ENCODE data around the gene C10orf95.

The C10orf95 gene

DNA sequence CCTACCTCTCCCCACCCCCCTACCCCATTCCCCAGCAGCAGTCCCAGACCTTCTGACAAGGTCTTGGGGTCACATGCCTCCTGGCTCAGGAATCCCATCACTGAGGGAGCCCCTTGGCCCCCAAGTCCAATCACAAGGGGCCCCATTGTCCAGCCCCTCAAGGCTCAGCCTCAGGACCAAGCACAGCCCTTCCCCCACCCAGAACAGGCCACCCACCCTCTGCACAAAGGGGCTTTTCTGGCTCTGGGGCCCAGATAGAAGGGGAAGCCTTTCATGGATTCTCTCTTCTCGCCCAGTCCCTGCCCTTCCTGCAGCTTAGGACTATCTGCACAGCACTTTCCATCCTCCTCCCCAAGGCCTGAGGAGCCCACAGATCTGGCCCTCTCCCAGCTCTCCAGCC, 25.9 kb downstream of the C10orf95 start:
- H3K27ac ChIP-seq = no peak overlapping the region
- TF ChIP-seq, protein P1, sequence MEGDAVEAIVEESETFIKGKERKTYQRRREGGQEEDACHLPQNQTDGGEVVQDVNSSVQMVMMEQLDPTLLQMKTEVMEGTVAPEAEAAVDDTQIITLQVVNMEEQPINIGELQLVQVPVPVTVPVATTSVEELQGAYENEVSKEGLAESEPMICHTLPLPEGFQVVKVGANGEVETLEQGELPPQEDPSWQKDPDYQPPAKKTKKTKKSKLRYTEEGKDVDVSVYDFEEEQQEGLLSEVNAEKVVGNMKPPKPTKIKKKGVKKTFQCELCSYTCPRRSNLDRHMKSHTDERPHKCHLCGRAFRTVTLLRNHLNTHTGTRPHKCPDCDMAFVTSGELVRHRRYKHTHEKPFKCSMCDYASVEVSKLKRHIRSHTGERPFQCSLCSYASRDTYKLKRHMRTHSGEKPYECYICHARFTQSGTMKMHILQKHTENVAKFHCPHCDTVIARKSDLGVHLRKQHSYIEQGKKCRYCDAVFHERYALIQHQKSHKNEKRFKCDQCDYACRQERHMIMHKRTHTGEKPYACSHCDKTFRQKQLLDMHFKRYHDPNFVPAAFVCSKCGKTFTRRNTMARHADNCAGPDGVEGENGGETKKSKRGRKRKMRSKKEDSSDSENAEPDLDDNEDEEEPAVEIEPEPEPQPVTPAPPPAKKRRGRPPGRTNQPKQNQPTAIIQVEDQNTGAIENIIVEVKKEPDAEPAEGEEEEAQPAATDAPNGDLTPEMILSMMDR (IDR thresholded peaks at IDR 0.05; ENCODE audit: low read depth, low read length, missing control alignments) = no peak
- peaks cover 7% of the 10 kb centered on the region for H3K36me3 ChIP-seq (replicated peaks)
- no peak for DNase-seq
- in situ Hi-C loops (cut with HindIII; ENCODE audit: low pct_ligation_motif_present, low sequenced_read_pairs) = no loop called here
- no peaks in the 10 kb centered on the region for H3K27me3 ChIP-seq (replicated peaks)
- H3K4me3 ChIP-seq (ENCODE audit: low read depth, low read length) = no peak overlapping the region

DNA sequence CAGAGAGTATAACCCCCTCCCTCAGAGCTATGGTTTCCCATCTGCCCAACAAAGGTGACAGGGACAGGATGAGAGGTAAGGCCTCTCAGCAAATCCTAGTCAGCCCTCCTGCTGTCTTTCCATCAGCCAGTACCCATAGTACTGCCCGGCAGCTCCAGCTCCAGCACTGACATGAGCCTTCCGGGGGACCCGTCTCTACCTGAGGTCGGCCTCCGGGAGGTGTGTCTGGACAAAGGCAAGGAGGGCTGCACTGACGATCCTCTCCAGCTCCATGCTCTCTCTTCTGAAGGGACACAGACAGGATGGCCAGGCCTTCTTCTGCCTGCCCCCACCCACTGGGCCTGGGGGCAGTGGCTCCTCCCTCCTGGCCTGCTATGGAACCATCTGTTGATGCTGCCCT, 26.4 kb downstream of the C10orf95 start:
- in situ Hi-C loops (cut with HindIII; ENCODE audit: low pct_ligation_motif_present, low sequenced_read_pairs) = no loop called here
- H3K27me3 ChIP-seq (replicated peaks) = no peaks in the 10 kb centered on the region
- peaks cover 7% of the 10 kb centered on the region for H3K36me3 ChIP-seq (replicated peaks)
- H3K4me3 ChIP-seq (ENCODE audit: low read depth, low read length) = no peak overlapping the region
- TF ChIP-seq, protein P1 (IDR thresholded peaks at IDR 0.05; ENCODE audit: low read depth, low read length, missing control alignments) = no peak
- no peak overlapping the region for H3K27ac ChIP-seq
- DNase-seq = no peak

DNA sequence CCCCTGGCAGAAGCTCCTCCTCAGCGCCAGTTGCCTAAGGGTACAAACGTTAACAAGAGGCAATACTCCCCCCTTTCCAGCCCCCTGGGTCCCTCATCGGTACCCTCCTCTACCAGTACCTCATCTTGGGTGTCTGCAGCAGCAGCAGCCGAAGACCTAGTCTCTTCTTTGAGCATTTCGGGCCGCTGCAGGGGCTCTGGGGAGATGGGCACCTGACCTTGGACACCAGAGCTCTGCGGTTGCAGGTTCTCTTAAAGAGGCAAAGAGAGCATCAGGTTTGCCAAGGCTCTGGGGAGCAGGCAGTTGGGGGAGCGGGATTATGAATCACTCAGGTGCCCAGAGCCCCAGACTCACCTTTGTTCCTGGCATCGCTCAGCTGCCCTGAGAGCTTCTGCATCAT, 27.2 kb downstream of the C10orf95 start:
- in situ Hi-C loops (cut with HindIII; ENCODE audit: low pct_ligation_motif_present, low sequenced_read_pairs) = no loop called here
- Histone ChIP-seq H3K4me3 (ENCODE audit: low read depth, low read length) (no peak overlapping the region), H3K36me3 (replicated peaks) (peaks cover 7% of the 10 kb centered on the region), H3K27me3 (replicated peaks) (peaks cover 1% of the 10 kb centered on the region), H3K27ac (no peak overlapping the region)
- TF ChIP-seq, protein P1 (IDR thresholded peaks at IDR 0.05; ENCODE audit: low read depth, low read length, missing control alignments) = no peak
- DNase-seq = no peak

DNA sequence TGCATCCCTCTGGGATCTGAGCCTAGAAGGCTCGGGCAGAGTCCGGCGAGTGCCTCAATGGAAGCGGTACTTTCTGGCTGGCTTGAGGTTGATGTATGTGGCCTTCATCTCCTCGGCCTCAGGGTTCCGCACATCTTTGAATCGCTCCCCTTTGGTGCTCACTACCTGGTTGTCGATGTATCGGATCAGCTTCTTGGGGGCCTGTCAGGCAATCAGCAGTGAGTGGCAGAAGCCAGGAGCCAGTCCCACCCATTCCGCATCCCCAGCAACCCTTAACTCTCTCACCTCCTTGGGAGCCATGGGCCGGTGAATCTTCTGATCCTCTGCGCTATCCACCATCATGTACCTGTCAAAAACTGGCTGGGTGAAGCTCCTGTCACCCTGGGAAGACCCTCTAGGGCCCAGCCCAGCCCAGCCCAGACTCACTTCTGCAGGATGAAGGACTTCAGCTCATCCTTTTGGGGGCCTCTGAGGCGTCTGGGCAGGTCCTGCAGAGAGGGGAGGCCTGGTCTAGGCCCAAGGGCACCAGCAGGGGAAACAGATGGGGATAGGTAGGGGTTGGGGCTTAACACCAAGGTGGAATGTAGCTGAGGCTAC, 27.9 kb downstream of the C10orf95 start:
- TF ChIP-seq, protein P1 (IDR thresholded peaks at IDR 0.05; ENCODE audit: low read depth, low read length, missing control alignments) = no peak
- peaks cover 7% of the 10 kb centered on the region for H3K36me3 ChIP-seq (replicated peaks)
- H3K27me3 ChIP-seq (replicated peaks) = peaks cover 5% of the 10 kb centered on the region
- no peak for DNase-seq
- no peak overlapping the region for H3K27ac ChIP-seq
- in situ Hi-C loops (cut with HindIII; ENCODE audit: low pct_ligation_motif_present, low sequenced_read_pairs) = no loop called here
- H3K4me3 ChIP-seq (ENCODE audit: low read depth, low read length) = no peak overlapping the region

DNA sequence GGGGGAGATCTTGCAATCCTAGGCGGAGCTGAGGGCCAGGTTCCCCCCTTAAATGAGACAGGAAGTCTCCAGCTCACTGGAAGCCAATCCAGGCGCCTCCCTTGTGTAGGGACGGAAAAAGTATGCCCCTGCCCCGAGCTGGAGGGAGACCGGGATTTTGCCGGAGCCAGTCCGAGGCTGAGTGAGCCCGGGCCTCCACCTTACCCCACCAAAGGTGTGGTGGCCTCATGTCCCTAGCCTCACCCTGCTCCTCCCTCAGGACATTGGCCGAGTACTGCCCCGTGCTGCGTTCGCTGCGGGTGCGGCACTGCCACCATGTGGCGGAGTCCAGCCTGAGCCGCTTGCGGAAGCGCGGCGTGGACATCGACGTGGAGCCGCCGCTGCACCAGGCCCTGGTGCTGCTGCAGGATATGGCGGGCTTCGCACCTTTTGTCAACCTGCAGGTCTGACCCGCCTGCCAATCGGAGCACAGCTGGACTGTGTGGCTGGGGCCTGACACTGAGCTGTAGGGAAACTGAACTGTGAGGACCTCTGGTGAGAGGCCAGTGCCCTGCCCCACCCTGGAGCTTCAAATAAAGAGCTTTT, 28.7 kb downstream of the C10orf95 start:
- Histone ChIP-seq H3K27ac (no peak overlapping the region), H3K36me3 (replicated peaks) (peaks cover 7% of the 10 kb centered on the region), H3K27me3 (replicated peaks) (peaks cover 7% of the 10 kb centered on the region), H3K4me3 (ENCODE audit: low read depth, low read length) (peak overlapping the region; percentile 87)
- in situ Hi-C loops (cut with HindIII; ENCODE audit: low pct_ligation_motif_present, low sequenced_read_pairs) = no loop called here
- TF ChIP-seq, protein P1 (IDR thresholded peaks at IDR 0.05; ENCODE audit: low read depth, low read length, missing control alignments) = peak; percentile 91
- DNase-seq = peak; percentile 45
